NCI-H446 treated with DMSO at 0.1 percent for 48 hours (cell line): ENCODE data around the gene CCDC141.

Source experiments
- DNase-seq: peaks from one replicate; lab custom pipeline; 2025; lab: John Stamatoyannopoulos, UW

Gene CCDC141

GRCh38 chr2:178978667-178979066 lies 71.3 kb downstream of the CCDC141 start:
- no peak for DNase-seq

GRCh38 chr2:178976351-178976750 lies 73.6 kb downstream of the CCDC141 start:
- no peak for DNase-seq

- no peak for DNase-seq
Observed at GRCh38 chr2:178962805-178963433, 87.0 kb downstream of the CCDC141 start.

- DNase-seq = no peak
Observed at GRCh38 chr2:178962152-178962551, 87.8 kb downstream of the CCDC141 start.

- no peak for DNase-seq
Observed at GRCh38 chr2:178954049-178954448, 95.9 kb downstream of the CCDC141 start.

- DNase-seq = no peak
Observed at GRCh38 chr2:178951266-178952006, 98.5 kb downstream of the CCDC141 start.

GRCh38 chr2:178949584-178949983 lies 100.4 kb downstream of the CCDC141 start:
- DNase-seq = no peak

- DNase-seq = no peak
Observed at GRCh38 chr2:178949151-178949550, 100.8 kb downstream of the CCDC141 start.

- DNase-seq = no peak
Observed at GRCh38 chr2:178947006-178947405, 102.9 kb downstream of the CCDC141 start.

GRCh38 chr2:178946494-178946893 lies 103.4 kb downstream of the CCDC141 start:
- DNase-seq = no peak

GRCh38 chr2:178943745-178944144 lies 106.2 kb downstream of the CCDC141 start:
- no peak for DNase-seq

- no peak for DNase-seq
Observed at GRCh38 chr2:178934571-178934970, 115.4 kb downstream of the CCDC141 start.

- no peak for DNase-seq
Observed at GRCh38 chr2:178933493-178933892, 116.4 kb downstream of the CCDC141 start.

GRCh38 chr2:178928077-178928476 lies 121.9 kb downstream of the CCDC141 start:
- DNase-seq = no peak

GRCh38 chr2:178927173-178927572 lies 122.8 kb downstream of the CCDC141 start:
- DNase-seq = no peak

GRCh38 chr2:178924817-178925216 lies 125.1 kb downstream of the CCDC141 start:
- no peak for DNase-seq

- DNase-seq = no peak
Observed at GRCh38 chr2:178923546-178923945, 126.4 kb downstream of the CCDC141 start.

GRCh38 chr2:178920916-178921513 lies 128.9 kb downstream of the CCDC141 start:
- DNase-seq = no peak

GRCh38 chr2:178917555-178917954 lies 132.4 kb downstream of the CCDC141 start:
- DNase-seq = no peak

- no peak for DNase-seq
Observed at GRCh38 chr2:178915423-178916173, 134.3 kb downstream of the CCDC141 start.

- peak; percentile 64 for DNase-seq
Observed at GRCh38 chr2:178914259-178914849, 135.6 kb downstream of the CCDC141 start.

GRCh38 chr2:178913049-178913441 lies 136.9 kb downstream of the CCDC141 start:
- no peak for DNase-seq
